T-helper 1 cell treated with Interleukin-12 subunit alpha and Interleukin-12 subunit beta and Interleukin-4 antibody, amounts not matched to agents 30 μg/mL and 1 μg/mL, for 36 hours (primary cell): Measurements from ENCODE around the gene ACSS2.

Experiments
- H3K27ac Mint-ChIP-seq: one replicate; pipeline ENCODE4 v1.8.0; 2021; ENCODE audit warnings: mild to moderate bottlenecking, mixed read lengths
- H3K27me3 Mint-ChIP-seq: one replicate; pipeline ENCODE4 v1.8.0; 2021; ENCODE audit warnings: low read depth, mixed read lengths
- H3K36me3 Mint-ChIP-seq: one replicate; pipeline ENCODE4 v1.8.0; 2021; ENCODE audit warnings: low read depth, mixed read lengths
- H3K4me1 Mint-ChIP-seq: one replicate; pipeline ENCODE4 v1.8.0; 2021; ENCODE audit warnings: low read depth, mixed read lengths
- H3K4me3 Mint-ChIP-seq: one replicate; pipeline ENCODE4 v1.8.0; 2021; ENCODE audit warnings: mild to moderate bottlenecking, moderate library complexity, mixed read lengths
- H3K9me3 Mint-ChIP-seq: one replicate; pipeline ENCODE4 v1.8.0; 2021; ENCODE audit warnings: mixed read lengths

ACSS2 gene

DNA sequence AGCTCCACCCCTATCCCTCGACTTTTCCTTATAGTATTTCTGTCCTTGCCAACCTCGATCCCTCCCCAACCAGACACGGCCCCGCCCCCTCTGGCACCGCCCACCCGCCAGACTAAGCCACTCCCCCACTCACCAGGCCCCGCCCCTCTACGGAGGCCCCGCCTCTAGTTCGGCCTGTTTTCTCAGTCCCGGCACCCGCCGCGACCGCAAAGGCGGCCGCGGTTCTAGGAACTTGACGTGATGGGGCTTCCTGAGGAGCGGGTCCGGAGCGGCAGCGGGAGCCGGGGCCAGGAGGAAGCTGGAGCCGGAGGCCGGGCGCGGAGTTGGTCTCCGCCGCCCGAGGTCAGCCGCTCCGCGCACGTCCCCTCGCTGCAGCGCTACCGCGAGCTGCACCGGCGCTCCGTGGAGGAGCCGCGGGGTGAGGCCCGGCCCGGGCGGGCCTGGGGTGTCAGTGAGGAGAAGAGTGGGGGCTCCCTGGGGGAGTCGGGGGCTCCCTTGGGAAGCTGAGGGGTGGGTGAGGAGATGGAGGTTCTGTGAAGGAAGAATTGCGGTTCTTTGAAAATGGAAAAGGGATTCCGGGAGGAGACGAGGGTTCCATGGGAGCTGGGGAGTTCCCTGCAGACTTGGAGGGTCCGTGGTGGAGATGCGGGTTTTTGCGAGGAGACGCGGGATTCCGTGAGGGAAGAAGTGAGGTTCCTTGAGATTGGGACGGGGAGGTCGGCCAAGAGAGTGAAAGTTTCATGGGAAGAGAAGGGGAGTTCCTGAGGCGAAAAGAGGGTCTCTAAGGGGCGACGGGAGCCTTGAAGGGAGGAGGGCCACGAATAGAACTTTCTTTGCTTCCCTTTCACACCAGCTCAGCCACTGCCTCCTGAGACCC, at the start of gene ACSS2:
Gene ACSS2 (plus strand): TSS at position 207 of the 877 bp plus-strand sequence. CDS start 34 bp downstream, at position 241.
- Mint-ChIP-seq H3K27ac (peak within 1 kb of the TSS; percentile 93), H3K4me1 (peaks cover 56% of the 10 kb centered on the region), H3K4me3 (peak within 1 kb of the TSS; percentile 96), H3K27me3 (no peaks in the 10 kb centered on the region), H3K9me3 (no peaks in the 10 kb centered on the region), H3K36me3 (peaks cover 4% of the 10 kb centered on the region)

DNA sequence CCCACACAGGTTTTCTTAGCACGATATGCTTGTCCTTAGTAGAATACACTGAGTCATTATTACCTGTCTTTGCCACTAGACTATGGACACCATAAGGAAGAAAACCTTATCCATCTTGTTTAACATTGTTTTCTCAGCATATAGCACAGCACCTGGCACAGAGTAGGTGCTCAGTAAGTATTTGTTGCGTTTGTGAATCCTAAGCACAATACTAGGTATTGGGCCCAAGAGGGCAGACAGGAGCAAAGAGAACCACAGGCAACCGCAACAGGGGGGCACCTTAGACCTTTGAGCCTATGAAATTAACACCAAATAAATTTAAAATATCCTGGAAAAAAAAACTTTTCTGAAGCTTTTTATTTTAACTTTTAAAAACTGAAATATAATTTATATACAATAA, 47.2 kb upstream of the ACSS2 start:
- Mint-ChIP-seq H3K27ac (no peak overlapping the region), H3K4me3 (no peak overlapping the region), H3K27me3 (peaks cover 41% of the 10 kb centered on the region)

DNA sequence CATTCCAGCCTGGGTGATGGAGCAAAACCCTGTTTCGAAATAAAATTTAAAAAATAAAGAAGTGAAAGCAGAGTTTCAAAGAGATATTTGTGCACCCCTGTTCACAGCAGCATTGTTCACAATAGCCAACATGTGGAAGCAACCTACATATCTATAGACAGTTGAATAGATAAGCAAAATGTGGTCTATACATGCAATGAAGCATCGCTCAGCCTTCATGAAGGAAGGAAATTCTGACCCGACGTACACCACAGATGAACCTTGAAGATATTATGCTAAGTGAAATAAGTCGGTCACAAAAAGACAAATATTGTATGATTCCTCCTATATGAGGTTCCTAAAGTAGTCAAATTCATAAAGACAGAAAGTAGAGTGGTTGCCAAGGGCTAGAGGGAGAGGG, 44.5 kb upstream of the ACSS2 start:
- H3K9me3 Mint-ChIP-seq: no peaks in the 10 kb centered on the region
- H3K4me1 Mint-ChIP-seq: peaks cover 3% of the 10 kb centered on the region
- H3K36me3 Mint-ChIP-seq: no peaks in the 10 kb centered on the region
- peaks cover 46% of the 10 kb centered on the region for H3K27me3 Mint-ChIP-seq
- no peak overlapping the region for H3K4me3 Mint-ChIP-seq
- H3K27ac Mint-ChIP-seq: no peak overlapping the region

More for the DNA sequence above, 47.2 kb upstream of the ACSS2 start:
- Mint-ChIP-seq H3K9me3 (no peaks in the 10 kb centered on the region), H3K4me1 (peaks cover 10% of the 10 kb centered on the region), H3K36me3 (peaks cover 6% of the 10 kb centered on the region)

- H3K27ac Mint-ChIP-seq: no peak overlapping the region
- H3K36me3 Mint-ChIP-seq: no peaks in the 10 kb centered on the region
- no peaks in the 10 kb centered on the region for H3K9me3 Mint-ChIP-seq
- H3K27me3 Mint-ChIP-seq: peaks cover 43% of the 10 kb centered on the region
- no peak overlapping the region for H3K4me3 Mint-ChIP-seq
- peaks cover 3% of the 10 kb centered on the region for H3K4me1 Mint-ChIP-seq
These were observed 41.9 kb upstream of the ACSS2 start for GRCh38 chr20:34834459-34834893.

DNA sequence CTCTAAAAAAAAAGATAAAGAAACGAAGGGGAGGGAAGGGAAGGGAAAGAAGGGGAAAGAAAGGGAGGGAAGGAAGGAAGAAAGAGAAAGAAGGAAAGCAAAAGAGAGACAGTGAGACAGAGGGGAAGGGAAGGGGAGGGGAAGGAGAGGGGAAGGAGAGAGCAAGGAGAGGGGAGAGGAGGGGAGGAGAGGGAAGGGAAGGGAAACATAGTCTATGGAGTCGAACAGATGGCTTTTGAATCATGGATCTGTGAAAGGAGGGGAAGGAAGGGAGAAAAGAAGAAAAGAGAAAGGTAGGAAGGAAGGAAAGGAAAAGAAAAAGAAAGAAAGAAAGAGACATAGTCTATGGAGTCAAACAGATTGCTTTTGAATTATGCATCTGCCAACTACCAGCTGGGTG, 34.3 kb upstream of the ACSS2 start:
- Mint-ChIP-seq H3K4me1 (no peaks in the 10 kb centered on the region), H3K27ac (no peak overlapping the region), H3K27me3 (peaks cover 26% of the 10 kb centered on the region)

GRCh38 chr20:34843421-34843820, 33.0 kb upstream of the ACSS2 start:
- H3K27me3 Mint-ChIP-seq: peaks cover 26% of the 10 kb centered on the region
- H3K4me3 Mint-ChIP-seq: no peak overlapping the region
- H3K9me3 Mint-ChIP-seq: no peaks in the 10 kb centered on the region
- H3K36me3 Mint-ChIP-seq: no peaks in the 10 kb centered on the region
- no peaks in the 10 kb centered on the region for H3K4me1 Mint-ChIP-seq
- H3K27ac Mint-ChIP-seq: no peak overlapping the region

More for the DNA sequence above, 34.3 kb upstream of the ACSS2 start:
- no peaks in the 10 kb centered on the region for H3K9me3 Mint-ChIP-seq
- H3K4me3 Mint-ChIP-seq: no peak overlapping the region
- H3K36me3 Mint-ChIP-seq: no peaks in the 10 kb centered on the region

DNA sequence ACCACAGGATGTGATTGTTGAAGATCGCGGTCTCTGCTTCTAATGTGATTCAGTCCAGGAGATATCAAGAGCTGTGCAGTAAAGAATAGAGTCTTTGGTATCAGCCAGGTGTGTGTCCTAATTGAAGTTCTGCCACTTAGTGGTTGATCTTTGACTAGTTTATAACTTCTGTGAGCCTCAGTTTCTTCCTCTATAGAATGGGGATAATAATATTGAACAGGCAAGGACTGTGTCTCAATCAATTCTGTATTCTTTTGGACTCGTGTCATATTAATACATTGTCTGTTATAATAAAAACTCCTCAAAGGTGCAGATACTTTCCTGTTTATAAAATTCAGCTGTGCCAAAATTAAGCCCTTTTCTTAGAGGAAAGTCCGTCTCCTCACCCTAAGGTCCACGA, 27.8 kb upstream of the ACSS2 start:
- H3K27me3 Mint-ChIP-seq: no peaks in the 10 kb centered on the region
- no peaks in the 10 kb centered on the region for H3K9me3 Mint-ChIP-seq
- no peak overlapping the region for H3K27ac Mint-ChIP-seq
- no peaks in the 10 kb centered on the region for H3K4me1 Mint-ChIP-seq
- H3K36me3 Mint-ChIP-seq: peaks cover 1% of the 10 kb centered on the region
- H3K4me3 Mint-ChIP-seq: no peak overlapping the region

GRCh38 chr20:34849778-34850177, 26.6 kb upstream of the ACSS2 start:
- Mint-ChIP-seq H3K36me3 (peaks cover 1% of the 10 kb centered on the region), H3K4me1 (no peaks in the 10 kb centered on the region), H3K9me3 (no peaks in the 10 kb centered on the region), H3K27me3 (no peaks in the 10 kb centered on the region), H3K4me3 (no peak overlapping the region), H3K27ac (no peak overlapping the region)

GRCh38 chr20:34850969-34851368, 25.4 kb upstream of the ACSS2 start:
- H3K27ac Mint-ChIP-seq: no peak overlapping the region
- H3K9me3 Mint-ChIP-seq: no peaks in the 10 kb centered on the region
- no peaks in the 10 kb centered on the region for H3K27me3 Mint-ChIP-seq
- H3K4me3 Mint-ChIP-seq: no peak overlapping the region
- no peaks in the 10 kb centered on the region for H3K4me1 Mint-ChIP-seq
- H3K36me3 Mint-ChIP-seq: peaks cover 1% of the 10 kb centered on the region

DNA sequence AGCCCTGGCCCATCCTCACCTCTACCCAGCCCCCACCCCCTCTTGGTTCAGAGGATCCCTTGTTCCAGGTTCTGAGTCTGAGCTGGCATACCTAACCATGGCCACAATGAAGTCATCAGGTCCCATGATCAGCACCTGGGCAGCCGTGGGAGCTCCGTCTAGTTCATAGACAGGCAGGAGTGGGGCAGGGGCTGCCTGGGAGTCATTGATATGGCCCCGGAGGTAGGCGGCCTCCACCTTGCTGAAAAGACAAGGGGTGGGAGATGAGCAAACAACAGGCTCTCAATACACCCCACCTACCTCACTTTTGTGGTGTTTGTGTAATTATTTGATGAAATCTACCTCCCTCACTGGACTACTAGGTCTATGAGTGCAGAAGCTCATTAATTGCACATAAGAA, 24.1 kb upstream of the ACSS2 start:
- Mint-ChIP-seq H3K27ac (no peak overlapping the region), H3K27me3 (no peaks in the 10 kb centered on the region), H3K4me1 (no peaks in the 10 kb centered on the region), H3K4me3 (no peak overlapping the region), H3K9me3 (no peaks in the 10 kb centered on the region), H3K36me3 (peaks cover 1% of the 10 kb centered on the region)

DNA sequence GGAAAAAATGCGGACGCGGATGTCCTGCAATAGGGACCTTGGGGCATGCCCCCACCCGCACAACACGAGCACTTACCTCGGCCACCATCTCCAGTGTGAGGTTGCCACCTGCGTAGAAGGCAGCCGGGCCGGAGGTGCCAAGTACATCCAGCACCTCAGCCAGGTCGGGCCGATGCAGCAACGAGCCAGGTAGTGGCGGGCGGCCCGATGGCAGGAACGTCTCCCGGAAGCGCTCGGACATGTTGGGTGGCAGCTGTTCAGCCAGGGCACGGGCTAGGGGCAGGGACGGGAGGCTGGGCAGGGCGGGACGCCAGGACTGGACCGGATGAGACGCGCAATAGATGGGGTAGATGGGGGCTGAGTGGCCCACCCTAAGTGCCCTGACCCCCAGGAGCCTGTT, 17.0 kb upstream of the ACSS2 start:
- peaks cover 10% of the 10 kb centered on the region for H3K36me3 Mint-ChIP-seq
- H3K27me3 Mint-ChIP-seq: no peaks in the 10 kb centered on the region
- no peaks in the 10 kb centered on the region for H3K9me3 Mint-ChIP-seq
- H3K4me3 Mint-ChIP-seq: no peak overlapping the region
- no peak overlapping the region for H3K27ac Mint-ChIP-seq
- peaks cover 3% of the 10 kb centered on the region for H3K4me1 Mint-ChIP-seq

- no peak overlapping the region for H3K27ac Mint-ChIP-seq
These were observed 16.4 kb upstream of the ACSS2 start for GRCh38 chr20:34859826-34860545.

GRCh38 chr20:34861386-34862084, 14.9 kb upstream of the ACSS2 start:
- H3K4me1 Mint-ChIP-seq: peaks cover 4% of the 10 kb centered on the region
- H3K9me3 Mint-ChIP-seq: no peaks in the 10 kb centered on the region
- H3K27ac Mint-ChIP-seq: no peak overlapping the region
- peaks cover 10% of the 10 kb centered on the region for H3K36me3 Mint-ChIP-seq
- no peak overlapping the region for H3K4me3 Mint-ChIP-seq
- H3K27me3 Mint-ChIP-seq: no peaks in the 10 kb centered on the region

More at GRCh38 chr20:34859826-34860545, 16.4 kb upstream of the ACSS2 start:
- Mint-ChIP-seq H3K36me3 (peaks cover 10% of the 10 kb centered on the region), H3K9me3 (no peaks in the 10 kb centered on the region), H3K4me3 (no peak overlapping the region), H3K27me3 (no peaks in the 10 kb centered on the region), H3K4me1 (peaks cover 4% of the 10 kb centered on the region)

- Mint-ChIP-seq H3K27me3 (no peaks in the 10 kb centered on the region), H3K4me1 (peaks cover 4% of the 10 kb centered on the region), H3K9me3 (no peaks in the 10 kb centered on the region), H3K36me3 (peaks cover 10% of the 10 kb centered on the region), H3K4me3 (no peak overlapping the region), H3K27ac (no peak overlapping the region)
These were observed 13.7 kb upstream of the ACSS2 start for GRCh38 chr20:34862724-34863123.
